SK-N-SH (cell line): Measurements from ENCODE around the gene ZNF679. TPM values are rescaled to one million over a fixed set of nuclear protein-coding genes. Genes with fewer than 3 reads are reported as not detected.

Source experiments
- CTCF ChIA-PET: fragments of 300-600, 350-600 bp; formaldehyde crosslinking; extraction: SDS; loops from one replicate; lab custom pipeline; 2021; lab: Yijun Ruan, JAX
- POLR2A ChIA-PET: fragments of 350-600 bp; sonication (Branson Sonifier 250); formaldehyde crosslinking; extraction: SDS; loops from one replicate; lab custom pipeline; 2020; ENCODE audit warnings: antibody characterized with exemption, inconsistent platforms; lab: Yijun Ruan, JAX
- DNase-seq: peaks from one replicate; pipeline ENCODE4 v3.0.0; 2012
- H2AFZ ChIP-seq: fragments of 200-600 bp; sonication (generic); 2 replicates; pipeline ENCODE4 v1.8.1; 2016; ENCODE audit warnings: antibody characterized with exemption, mild to moderate bottlenecking, low read depth
- H3F3A ChIP-seq: fragments of 200-600 bp; sonication (generic); replicated peaks from 2 replicates; pipeline ENCODE3; 2016; ENCODE audit warnings: antibody characterized with exemption, mild to moderate bottlenecking; ENCODE audit not compliant: insufficient read depth
- H3K27ac ChIP-seq, 2 experiments: fragments of 200-500 bp in 1 of 2; fragments of 200-600 bp in 1 of 2; sonication (Bioruptor generic) in 1 of 2; sonication (generic), shearing (Covaris generic) in 1 of 2; 2 replicates each; pipeline versions ENCODE4 v1.5.1 to v1.6.1; 2014 to 2016; ENCODE audit warnings: low read depth in 2 of 2, inconsistent platforms in 1 of 2, low read length in 1 of 2, mild to moderate bottlenecking in 1 of 2, mixed read lengths in 1 of 2
- H3K27me3 ChIP-seq: fragments of 200-600 bp; sonication (generic), shearing (Covaris generic); 2 replicates; pipeline ENCODE4 v1.6.1; 2016; ENCODE audit warnings: mixed run types; ENCODE audit not compliant: insufficient read depth
- H3K36me3 ChIP-seq, 2 experiments: fragments of 200-500 bp in 1 of 2; fragments of 200-600 bp in 1 of 2; sonication (Bioruptor generic) in 1 of 2; sonication (generic) in 1 of 2; replicated peaks in 1 of 2; 2 replicates each; pipeline versions ENCODE3 to v1.5.1; 2014 to 2016; ENCODE audit warnings: low read length in 1 of 2, mild to moderate bottlenecking in 1 of 2; ENCODE audit not compliant: insufficient read depth in 2 of 2, control insufficient read depth in 1 of 2
- H3K4me1 ChIP-seq, 2 experiments: fragments of 200-500 bp in 1 of 2; fragments of 200-600 bp in 1 of 2; sonication (Bioruptor generic) in 1 of 2; sonication (generic), shearing (Covaris generic) in 1 of 2; 2 replicates each; pipeline versions ENCODE4 v1.5.1 to v1.6.1; 2014 to 2016; ENCODE audit warnings: low read depth in 1 of 2, low read length in 1 of 2, mixed run types in 1 of 2; ENCODE audit not compliant: insufficient read depth in 2 of 2, control insufficient read depth in 1 of 2
- H3K4me2 ChIP-seq: fragments of 200-600 bp; sonication (generic), shearing (Covaris generic); 2 replicates; pipeline ENCODE4 v1.6.1; 2017; ENCODE audit warnings: mixed run types
- H3K4me3 ChIP-seq, 2 experiments: fragments of 200-500 bp in 1 of 2; fragments of 200-600 bp in 1 of 2; sonication (Bioruptor generic) in 1 of 2; sonication (generic), shearing (Covaris generic) in 1 of 2; 2 replicates each; pipeline versions ENCODE4 v1.5.1 to v1.8.1; 2014 to 2016; ENCODE audit warnings: low read depth in 2 of 2, inconsistent platforms in 1 of 2, low read length in 1 of 2, mild to moderate bottlenecking in 1 of 2, mixed read lengths in 1 of 2, moderate library complexity in 1 of 2
- H3K79me2 ChIP-seq: fragments of 200-600 bp; sonication (generic); 2 replicates; pipeline ENCODE4 v1.8.1; 2017; ENCODE audit warnings: mild to moderate bottlenecking; ENCODE audit not compliant: insufficient read depth
- H3K9ac ChIP-seq: fragments of 200-600 bp; sonication (generic); 2 replicates; pipeline ENCODE4 v1.6.1; 2017; ENCODE audit warnings: mixed run types
- H3K9me2 ChIP-seq: fragments of 200-600 bp; sonication (generic); 2 replicates; pipeline ENCODE4 v1.6.1; 2017; ENCODE audit warnings: mixed run types
- H3K9me3 ChIP-seq: fragments of 200-600 bp; sonication (generic); 2 replicates; pipeline ENCODE4 v1.6.1; 2017; ENCODE audit warnings: mixed run types, mild to moderate bottlenecking, moderate library complexity
- H4K20me1 ChIP-seq: fragments of 200-600 bp; sonication (generic); 2 replicates; pipeline ENCODE4 v1.6.1; 2017; ENCODE audit warnings: mild to moderate bottlenecking, mixed run types; ENCODE audit not compliant: insufficient read depth
- CHD2 ChIP-seq: fragments of 150-350 bp; IDR thresholded peaks from 2 replicates; pipeline ENCODE4 v1.6.1; 2018; ENCODE audit warnings: low read length; ENCODE audit not compliant: partially characterized antibody
- ELF1 ChIP-seq: IDR thresholded peaks from 2 replicates; pipeline ENCODE4 v1.4.0; 2012
- EP300 ChIP-seq, 2 experiments: IDR thresholded peaks; 2 replicates each; pipeline versions ENCODE4 v1.4.0 to v1.6.1; 2012; ENCODE audit warnings: borderline replicate concordance in 1 of 2, low read depth in 1 of 2, low read length in 1 of 2
- EZH2phosphoT487 ChIP-seq: fragments of 200-600 bp; sonication (generic); IDR thresholded peaks from 2 replicates; pipeline ENCODE4 v1.6.1; 2017; ENCODE audit warnings: low read depth, mixed run types, mild to moderate bottlenecking, antibody characterized with exemption, moderate library complexity, borderline replicate concordance
- FOSL2 ChIP-seq: IDR thresholded peaks from 2 replicates; pipeline ENCODE4 v1.4.0; 2012; ENCODE audit warnings: low read depth, mild to moderate bottlenecking, moderate library complexity, borderline replicate concordance
- FOXJ3 ChIP-seq: sonication (generic); formaldehyde crosslinking; IDR thresholded peaks from 2 replicates; pipeline ENCODE4 v1.5.1; 2020; ENCODE audit warnings: mild to moderate bottlenecking, missing genetic modification reagents
- FOXM1 ChIP-seq: IDR thresholded peaks from 2 replicates; pipeline ENCODE4 v1.4.0; 2012; ENCODE audit warnings: low read depth, mild to moderate bottlenecking
- GABPA ChIP-seq: IDR thresholded peaks from 2 replicates; pipeline ENCODE4 v1.4.0; 2012; ENCODE audit warnings: low read depth, mild to moderate bottlenecking
- GATA2 ChIP-seq: sonication (generic); formaldehyde crosslinking; IDR thresholded peaks from 2 replicates; pipeline ENCODE4 v1.5.0; 2020; ENCODE audit warnings: mild to moderate bottlenecking, missing genetic modification reagents
- MAX ChIP-seq: IDR thresholded peaks from 2 replicates; pipeline ENCODE4 v1.4.0; 2012; ENCODE audit warnings: low read depth
- MXI1 ChIP-seq: IDR thresholded peaks from 2 replicates; pipeline ENCODE4 v1.6.1; 2012; ENCODE audit warnings: mild to moderate bottlenecking, low read depth, low read length, improper control_type of control experiment
- NRF1 ChIP-seq: IDR thresholded peaks from 2 replicates; pipeline ENCODE4 v1.6.1; 2012; ENCODE audit warnings: low read depth, mild to moderate bottlenecking, low read length
- POLR2AphosphoS5 ChIP-seq: IDR thresholded peaks from 2 replicates; pipeline ENCODE4 v1.6.1; 2012; ENCODE audit warnings: low read depth, low read length
- RCOR1 ChIP-seq: fragments of 150-350 bp; IDR thresholded peaks from 2 replicates; pipeline ENCODE4 v1.6.1; 2017; ENCODE audit warnings: antibody characterized with exemption, low read length
- RFX5 ChIP-seq: IDR thresholded peaks from 2 replicates; pipeline ENCODE4 v1.6.1; 2012; ENCODE audit warnings: mild to moderate bottlenecking, improper control_type of control experiment, low read length
- SIN3A ChIP-seq: IDR thresholded peaks from 2 replicates; pipeline ENCODE4 v1.6.1; 2012; ENCODE audit warnings: low read depth, mild to moderate bottlenecking, low read length, moderate library complexity, borderline replicate concordance
- SMC3 ChIP-seq: IDR thresholded peaks from 2 replicates; pipeline ENCODE4 v1.6.1; 2012; ENCODE audit warnings: low read depth, low read length, improper control_type of control experiment
- TAF1 ChIP-seq: IDR thresholded peaks from 2 replicates; pipeline ENCODE4 v1.6.1; 2012; ENCODE audit warnings: low read depth, mild to moderate bottlenecking, low read length, moderate library complexity, borderline replicate concordance
- YY1 ChIP-seq: IDR thresholded peaks from 2 replicates; pipeline ENCODE4 v1.4.0; 2012; ENCODE audit warnings: low read depth, mild to moderate bottlenecking
- WGBS: methylation state at CpG from one replicate; pipeline ENCODE4 v1.1.6; 2017; ENCODE audit warnings: low lambda C conversion rate; 5-methylcytosine and 5-hydroxymethylcytosine counted together
- polyA plus RNA-seq, 3 experiments: library from polyadenylated mRNA; depleted of rRNA; stranded (reverse); fragments of >200 nt; gene quantifications; 2 replicates each; pipeline ENCODE4 v1.2.3, GENCODE V29; 2012
- TF ChIP-seq, protein P1 (sequence below): IDR thresholded peaks from 2 replicates; pipeline ENCODE4 v1.4.0; 2012; ENCODE audit warnings: low read depth, borderline replicate concordance

The ZNF679 gene
- polyA plus RNA-seq, 1 of the 3 experiments (the other 2 are of a cell fraction), result not detected

DNA sequence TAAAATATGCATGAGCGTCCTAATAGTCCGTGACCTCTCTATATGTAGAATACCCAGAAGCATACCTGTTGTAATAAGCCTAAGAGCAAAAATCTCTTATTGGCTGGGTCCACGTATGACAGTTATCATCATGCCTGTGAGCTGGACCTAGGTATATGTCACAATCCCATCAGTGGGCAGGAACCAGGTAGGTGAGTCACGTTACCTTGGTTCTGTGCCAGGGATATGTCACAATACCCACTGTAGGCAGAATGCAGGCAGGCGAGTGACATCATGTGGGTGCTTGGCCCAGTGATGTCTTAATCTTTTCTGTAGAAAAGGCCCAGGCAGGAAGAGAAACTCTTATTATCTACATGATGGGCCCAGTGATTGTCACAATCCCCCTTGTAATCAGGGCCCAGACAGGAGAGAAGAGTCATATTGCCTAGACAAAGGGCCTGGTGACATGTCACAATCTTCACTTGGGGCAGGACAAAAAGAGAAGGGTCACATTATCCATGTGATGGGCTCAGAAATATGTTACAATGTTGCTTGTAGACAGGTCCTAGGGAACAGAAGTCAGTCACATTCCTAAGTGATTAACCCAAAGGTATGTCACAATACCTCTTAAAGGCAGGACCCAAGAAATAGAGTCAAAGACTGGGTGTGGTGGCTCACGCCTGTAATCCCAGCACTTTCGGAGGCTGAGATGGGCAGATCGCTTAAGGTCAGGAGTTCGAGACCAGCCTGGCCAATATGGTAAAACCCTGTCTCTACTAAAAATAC, 72.5 kb downstream of the ZNF679 start:
- no peaks in the 10 kb centered on the region for H3K36me3 ChIP-seq
- no peaks in the 10 kb centered on the region for H3K79me2 ChIP-seq
- ChIA-PET POLR2A (no interaction called here), CTCF (interaction anchor here (1.1 kb wide), 1 partner anchor 330 kb away, joined by 3 read pairs; no protein-coding TSS in a partner anchor)
- 52% methylated on average over 9 of the region's 9 CpGs for WGBS
- no peaks in the 10 kb centered on the region for H4K20me1 ChIP-seq
- H3F3A ChIP-seq, result no peaks in the 10 kb centered on the region
- H3K4me1 ChIP-seq, result no peaks in the 10 kb centered on the region
- no peaks in the 10 kb centered on the region for H3K27me3 ChIP-seq
- no peak overlapping the region for H3K4me2 ChIP-seq
- TF ChIP-seq YY1 (no peak), EP300 (IDR thresholded peaks at IDR 0.05; ENCODE audit: borderline replicate concordance in 1 of 2, low read depth in 1 of 2, low read length in 1 of 2) (no peak), CHD2 (no peak), MAX (no peak), FOSL2 (no peak), EZH2phosphoT487 (no peak), FOXM1 (no peak), ELF1 (no peak)
- no peak overlapping the region for H3K27ac ChIP-seq
- H2AFZ ChIP-seq, result no peak overlapping the region
- no peak overlapping the region for H3K9ac ChIP-seq
- H3K9me2 ChIP-seq, result no peaks in the 10 kb centered on the region
- H3K4me3 ChIP-seq, result no peak overlapping the region
- no peaks in the 10 kb centered on the region for H3K9me3 ChIP-seq
- no peak for DNase-seq

DNA sequence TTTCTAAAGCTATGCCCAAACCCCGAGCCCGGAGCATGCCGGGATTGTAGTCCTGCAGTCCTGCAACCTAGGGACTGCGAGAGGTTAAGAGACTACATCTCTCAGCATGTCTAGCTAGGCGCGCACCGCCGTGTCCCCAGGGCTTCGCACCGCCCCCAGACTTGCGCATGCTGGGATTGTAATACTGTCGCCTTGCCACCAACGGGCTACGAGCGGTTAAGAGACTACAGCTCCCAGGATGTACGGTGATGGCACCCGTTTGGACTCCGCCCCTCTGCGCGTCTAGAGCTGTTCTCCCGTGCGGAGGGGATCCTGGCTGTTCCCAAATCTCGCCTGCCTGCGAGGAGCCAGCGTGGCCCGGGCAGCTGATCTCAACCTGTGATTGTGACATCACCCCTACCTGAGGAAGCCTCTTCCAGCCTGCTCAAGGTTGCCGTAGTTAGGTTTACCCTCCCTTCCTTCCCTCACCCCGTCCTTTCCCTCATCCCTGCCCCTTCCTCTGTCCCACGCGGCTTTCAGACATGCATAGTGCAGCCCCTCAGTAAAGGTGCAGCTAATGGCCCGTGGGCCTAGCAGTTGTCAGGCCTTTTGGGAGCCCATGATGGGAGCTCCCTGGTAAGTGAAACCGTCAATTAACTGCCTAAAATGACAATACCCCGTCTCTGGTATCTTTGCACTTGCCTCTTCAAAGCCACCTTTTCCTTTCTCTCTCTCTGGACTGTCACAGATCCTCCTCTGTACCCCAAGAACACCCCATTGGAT, 79.2 kb downstream of the ZNF679 start:
- peak; percentile 90 for DNase-seq
- peaks cover 0 to 8% of the 10 kb centered on the region in 2 experiments; a peak in 2 of 4 replicates for H3K4me1 ChIP-seq
- H3K4me2 ChIP-seq, result peak overlapping the region; percentile 83
- TF ChIP-seq TAF1 (peak; percentile 46), NRF1 (peak; percentile 91), ELF1 (no peak; the same call in 1 of the 2 replicates), FOXJ3 (0 out of 2 replicates have a peak, but pooled peaks have one; percentile 22), RFX5 (peak; percentile 62; the same call in 1 of the 2 replicates), GABPA (0 out of 2 replicates have a peak, but pooled peaks have one; percentile 6), CHD2 (peak; percentile 96), RCOR1 (peak; percentile 24; the same call in 1 of the 2 replicates), POLR2AphosphoS5 (peak; percentile 60; the same call in 1 of the 2 replicates), MXI1 (peak; percentile 92), YY1 (peak; percentile 85), GATA2 (CRISPR knock-in tag) (no peak), SIN3A (peak; percentile 31; the same call in 1 of the 2 replicates), SMC3 (no peak), FOSL2 (no peak)
- TF ChIP-seq, protein P1, sequence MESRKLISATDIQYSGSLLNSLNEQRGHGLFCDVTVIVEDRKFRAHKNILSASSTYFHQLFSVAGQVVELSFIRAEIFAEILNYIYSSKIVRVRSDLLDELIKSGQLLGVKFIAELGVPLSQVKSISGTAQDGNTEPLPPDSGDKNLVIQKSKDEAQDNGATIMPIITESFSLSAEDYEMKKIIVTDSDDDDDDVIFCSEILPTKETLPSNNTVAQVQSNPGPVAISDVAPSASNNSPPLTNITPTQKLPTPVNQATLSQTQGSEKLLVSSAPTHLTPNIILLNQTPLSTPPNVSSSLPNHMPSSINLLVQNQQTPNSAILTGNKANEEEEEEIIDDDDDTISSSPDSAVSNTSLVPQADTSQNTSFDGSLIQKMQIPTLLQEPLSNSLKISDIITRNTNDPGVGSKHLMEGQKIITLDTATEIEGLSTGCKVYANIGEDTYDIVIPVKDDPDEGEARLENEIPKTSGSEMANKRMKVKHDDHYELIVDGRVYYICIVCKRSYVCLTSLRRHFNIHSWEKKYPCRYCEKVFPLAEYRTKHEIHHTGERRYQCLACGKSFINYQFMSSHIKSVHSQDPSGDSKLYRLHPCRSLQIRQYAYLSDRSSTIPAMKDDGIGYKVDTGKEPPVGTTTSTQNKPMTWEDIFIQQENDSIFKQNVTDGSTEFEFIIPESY, result 0 out of 2 replicates have a peak, but pooled peaks have one; percentile 48
- H3K27ac ChIP-seq, result peak overlapping the region; percentile 16 to 86; a peak in 3 of 4 replicates
- no peaks in the 10 kb centered on the region for H3K9me2 ChIP-seq
- H3K36me3 ChIP-seq, result no peaks in the 10 kb centered on the region
- H3F3A ChIP-seq, result peaks cover 12% of the 10 kb centered on the region
- no peaks in the 10 kb centered on the region for H3K27me3 ChIP-seq
- peak overlapping the region; percentile 60 for H3K9ac ChIP-seq
- no peaks in the 10 kb centered on the region for H3K9me3 ChIP-seq
- peak overlapping the region; percentile 99 for H2AFZ ChIP-seq
- POLR2A ChIA-PET, result interaction anchor here (0.7 to 2.1 kb wide), 7 partner anchors 10 to 382 kb away, joined by 3 to 11 read pairs (median 7); partner anchors contain the start of genes ZNF107 and ZNF680
- H3K4me3 ChIP-seq, result peak overlapping the region; percentile 66 to 76
- CTCF ChIA-PET, result interaction anchor here (0.8 to 2.1 kb wide), 4 partner anchors 9 to 150 kb away, joined by 3 to 9 read pairs (median 4); no protein-coding TSS in a partner anchor
- H4K20me1 ChIP-seq, result no peaks in the 10 kb centered on the region
- no peaks in the 10 kb centered on the region for H3K79me2 ChIP-seq
- 5% methylated on average over 33 of the region's 33 CpGs for WGBS
